H1 (cell line): ENCODE measurements around the gene RHOBTB3. TPM values are rescaled to one million over a fixed set of nuclear protein-coding genes. Genes with fewer than 3 reads are reported as not detected.
"Not testable (repeated sequence)": the region's sequence is repeated elsewhere in the genome, so short reads cannot be mapped to it uniquely, and the experiment has no call there.

ENCODE experiments used
- CTCF ChIA-PET: fragments of 300-600 bp; sonication (Branson Sonifier 250); formaldehyde crosslinking; loops from one replicate; lab custom pipeline; 2021; ENCODE audit not compliant: partially characterized antibody; lab: Charles Lee
- POLR2A ChIA-PET: fragments of 300-600 bp; sonication (Branson Sonifier 250); formaldehyde crosslinking; loops from one replicate; lab custom pipeline; 2021; ENCODE audit warnings: inconsistent platforms; ENCODE audit not compliant: partially characterized antibody; lab: Charles Lee
- DNase-seq, 2 experiments: peaks; one replicate each; pipeline versions ENCODE4 v3.0.0 to v3.0.0-alpha.2; 2010 to 2022; ENCODE audit warnings: low spot score in 2 of 2, low read depth in 1 of 2, mixed read lengths in 1 of 2
- FAIRE-seq: peaks from 2 replicates; lab custom pipeline; 2011; peaks lifted over from hg19 to GRCh38; lab: Jason Lieb, UNC
- H2AFZ ChIP-seq: 2 replicates; pipeline ENCODE4 v1.8.1; 2012; ENCODE audit warnings: low read length, inconsistent platforms
- H2AK5ac ChIP-seq: 2 replicates; pipeline ENCODE4 v1.6.1; 2013; ENCODE audit warnings: low read depth, low read length
- H2BK120ac ChIP-seq: replicated peaks from 2 replicates; pipeline ENCODE3; 2013; ENCODE audit warnings: low read depth, low read length, inconsistent platforms
- H2BK12ac ChIP-seq: 2 replicates; pipeline ENCODE4 v1.6.1; 2013; ENCODE audit warnings: low read depth, low read length
- H2BK15ac ChIP-seq: 2 replicates; pipeline ENCODE4 v1.6.1; 2013; ENCODE audit warnings: low read length
- H2BK20ac ChIP-seq: 2 replicates; pipeline ENCODE4 v1.6.1; 2013; ENCODE audit warnings: low read length
- H2BK5ac ChIP-seq: 2 replicates; pipeline ENCODE4 v1.6.1; 2013; ENCODE audit warnings: low read depth, low read length
- H3K14ac ChIP-seq: 2 replicates; pipeline ENCODE4 v1.6.1; 2013; ENCODE audit warnings: inconsistent platforms; ENCODE audit not compliant: insufficient read length
- H3K18ac ChIP-seq: 2 replicates; pipeline ENCODE4 v1.6.1; 2013; ENCODE audit warnings: low read length; ENCODE audit errors: extremely low read depth
- H3K23ac ChIP-seq: 2 replicates; pipeline ENCODE4 v1.6.1; 2013; ENCODE audit warnings: inconsistent platforms; ENCODE audit not compliant: insufficient read length
- H3K23me2 ChIP-seq: 2 replicates; pipeline ENCODE4 v1.6.1; 2013; ENCODE audit warnings: low read depth, low read length
- H3K27ac ChIP-seq: 2 replicates; pipeline ENCODE4 v1.6.1; 2011; ENCODE audit warnings: low read depth, low read length, inconsistent platforms
- H3K27me3 ChIP-seq, 4 experiments: replicated peaks in 1 of 4; 1 replicate in 1 of 4; 2 replicates in 3 of 4; pipeline versions ENCODE4 v1.6.1 to v1.8.1; 2011 to 2013; ENCODE audit warnings: low read length in 3 of 4, mild to moderate bottlenecking in 3 of 4, inconsistent platforms in 2 of 4, mixed read lengths in 2 of 4, moderate library complexity in 1 of 4; ENCODE audit not compliant: control insufficient read depth in 3 of 4, insufficient read depth in 3 of 4; ENCODE audit errors: extremely low read depth in 1 of 4
- H3K36me3 ChIP-seq, 4 experiments: 2 replicates each; pipeline versions ENCODE4 v1.6.1 to v1.8.1; 2011 to 2013; ENCODE audit warnings: mild to moderate bottlenecking in 4 of 4, low read length in 3 of 4, moderate library complexity in 2 of 4, control low read depth in 1 of 4, inconsistent platforms in 1 of 4; ENCODE audit not compliant: insufficient read depth in 4 of 4, control insufficient read depth in 2 of 4
- H3K4ac ChIP-seq: replicated peaks from 2 replicates; pipeline ENCODE3; 2013; ENCODE audit warnings: low read length, low read depth, mixed read lengths, inconsistent platforms; ENCODE audit not compliant: insufficient read length
- H3K4me1 ChIP-seq, 4 experiments: replicated peaks in 1 of 4; 1 replicate in 1 of 4; 2 replicates in 3 of 4; pipeline versions ENCODE4 v1.6.1 to v1.8.1; 2011 to 2013; ENCODE audit warnings: low read length in 3 of 4, inconsistent platforms in 2 of 4, mixed read lengths in 1 of 4; ENCODE audit not compliant: insufficient read depth in 4 of 4, control insufficient read depth in 3 of 4
- H3K4me2 ChIP-seq, 2 experiments: 2 replicates each; pipeline versions ENCODE4 v1.6.1 to v1.8.1; 2011 to 2013; ENCODE audit warnings: low read depth in 2 of 2, low read length in 2 of 2, control low read depth in 1 of 2, inconsistent platforms in 1 of 2, mild to moderate bottlenecking in 1 of 2; ENCODE audit not compliant: insufficient read depth in 1 of 2
- H3K4me3 ChIP-seq, 4 experiments: fragments of 200-600, 300-600 bp in 1 of 4; sonication (generic), shearing (Covaris generic), sonication (Bioruptor Twin) in 1 of 4; 2 replicates each; pipeline versions ENCODE4 v1.5.1 to v1.8.1; 2011 to 2016; ENCODE audit warnings: low read length in 4 of 4, low read depth in 3 of 4, control low read depth in 2 of 4, inconsistent platforms in 2 of 4, mild to moderate bottlenecking in 2 of 4, mixed read lengths in 1 of 4, moderate library complexity in 1 of 4; ENCODE audit not compliant: insufficient read depth in 2 of 4; ENCODE audit errors: extremely low read depth in 1 of 4
- H3K56ac ChIP-seq: replicated peaks from 2 replicates; pipeline ENCODE3; 2013; ENCODE audit warnings: low read depth, mild to moderate bottlenecking, mixed read lengths, low read length, inconsistent platforms; ENCODE audit not compliant: insufficient read length
- H3K79me1 ChIP-seq: 2 replicates; pipeline ENCODE4 v1.6.1; 2013; ENCODE audit warnings: low read depth, low read length, control low read depth
- H3K79me2 ChIP-seq, 2 experiments: 2 replicates each; pipeline versions ENCODE4 v1.6.1 to v1.8.1; 2012 to 2013; ENCODE audit warnings: low read length in 2 of 2, mild to moderate bottlenecking in 2 of 2, inconsistent platforms in 1 of 2; ENCODE audit not compliant: insufficient read depth in 2 of 2, control insufficient read depth in 1 of 2
- H3K9ac ChIP-seq, 4 experiments: replicated peaks in 1 of 4; 1 replicate in 1 of 4; 2 replicates in 3 of 4; pipeline versions ENCODE4 v1.6.1 to v1.8.1; 2011 to 2013; ENCODE audit warnings: low read depth in 3 of 4, low read length in 3 of 4, control low read depth in 2 of 4, mild to moderate bottlenecking in 2 of 4, moderate library complexity in 2 of 4, inconsistent platforms in 1 of 4; ENCODE audit errors: extremely low read depth in 1 of 4
- H3K9me3 ChIP-seq, 2 experiments: 2 replicates each; pipeline versions ENCODE4 v1.6.1 to v1.8.1; 2012 to 2013; ENCODE audit warnings: mild to moderate bottlenecking in 2 of 2, moderate library complexity in 2 of 2, control low read depth in 1 of 2, inconsistent platforms in 1 of 2, low read depth in 1 of 2, low read length in 1 of 2, mixed read lengths in 1 of 2; ENCODE audit not compliant: insufficient read depth in 2 of 2
- H4K20me1 ChIP-seq, 2 experiments: replicated peaks in 1 of 2; 2 replicates each; pipeline versions ENCODE3 to v1.8.1; 2011 to 2013; ENCODE audit warnings: inconsistent platforms in 2 of 2, low read length in 2 of 2, mild to moderate bottlenecking in 1 of 2; ENCODE audit not compliant: insufficient read depth in 2 of 2, control insufficient read depth in 1 of 2
- H4K5ac ChIP-seq: 2 replicates; pipeline ENCODE4 v1.6.1; 2013; ENCODE audit warnings: low read length, low read depth, mixed read lengths, inconsistent platforms; ENCODE audit not compliant: insufficient read length
- H4K8ac ChIP-seq: 2 replicates; pipeline ENCODE4 v1.8.0; 2013; ENCODE audit warnings: mild to moderate bottlenecking, moderate library complexity, low read length, inconsistent platforms; ENCODE audit not compliant: insufficient read depth; ENCODE audit errors: extremely low read depth
- H4K91ac ChIP-seq: replicated peaks from 2 replicates; pipeline ENCODE3; 2013; ENCODE audit warnings: low read length, mixed read lengths, inconsistent platforms; ENCODE audit not compliant: insufficient read length
- HDAC2 ChIP-seq, 2 experiments: fragments of 300-600 bp in 1 of 2; sonication (generic) in 1 of 2; IDR thresholded peaks; 2 replicates each; pipeline ENCODE4 v1.6.1; 2011 to 2012; ENCODE audit warnings: low read depth in 2 of 2, low read length in 2 of 2, mild to moderate bottlenecking in 2 of 2, moderate library complexity in 2 of 2, borderline replicate concordance in 1 of 2, inconsistent platforms in 1 of 2
- WGBS, 2 experiments: shearing (Covaris generic) in 1 of 2; methylation state at CpG; one replicate each; pipeline versions ENCODE4 v1.1.6 to v1.1.7; 2013 to 2015; ENCODE audit warnings: low lambda C conversion rate in 2 of 2, mixed read lengths in 2 of 2, inconsistent platforms in 1 of 2, low coverage in 1 of 2, missing lambda C conversion rate in 1 of 2; ENCODE audit not compliant: insufficient replicate concordance in 2 of 2, insufficient coverage in 1 of 2, insufficient read length in 1 of 2; ENCODE audit errors: extremely low coverage in 1 of 2, missing lambda C conversion rate in 1 of 2; 5-methylcytosine and 5-hydroxymethylcytosine counted together
- polyA plus RNA-seq, 7 experiments: library from polyadenylated mRNA; depleted of rRNA in 3 of 7; stranded (reverse) in 5 of 7; unstranded in 2 of 7; fragments of >200 nt in 5 of 7; fragments of 200-250 nt in 2 of 7; gene quantifications; 1 replicate in 5 of 7; 2 replicates in 1 of 7; 4 replicates in 1 of 7; pipeline versions ENCODE4 v1.2.1 to v1.2.3, GENCODE V29; 2011 to 2013; ENCODE audit warnings: missing spikeins in 2 of 7, mixed read lengths in 2 of 7
- total RNA-seq: library from RNA; stranded (reverse); fragmentation: NEBNext Ultra II Directional; extraction: Animal tissue kit (Norgen Biotek cat#: 25700); gene quantifications from 2 replicates; pipeline ENCODE4 v1.2.1, GENCODE V29; 2021

Gene RHOBTB3
- total and polyA plus RNA-seq, 2 of the 8 experiments (the other 6 are each of a cell fraction or from before 2014, with no cell fraction given) = 8.2 to 17.5 TPM

DNA sequence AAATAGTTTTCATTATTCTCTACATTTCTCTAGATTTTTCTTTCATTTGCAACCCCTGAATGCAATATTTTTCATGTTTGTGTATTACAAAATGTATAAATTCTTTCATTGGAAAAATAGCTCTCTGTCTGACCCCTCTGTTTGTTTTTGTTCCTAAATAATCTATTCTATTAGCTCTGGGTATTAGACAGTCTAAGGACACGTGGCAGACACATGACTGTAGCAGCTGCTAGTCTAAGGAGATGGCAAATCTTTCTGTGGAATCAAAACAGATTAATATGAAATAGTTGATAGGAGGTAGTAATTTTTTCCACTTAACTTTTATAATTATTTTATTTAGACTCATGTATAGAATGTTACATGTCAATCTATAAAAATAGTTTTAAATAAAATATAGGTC, 27.0 kb upstream of the RHOBTB3 start:
- no peak overlapping the region for H3K4me3 ChIP-seq
- H3K14ac ChIP-seq = no peak overlapping the region
- no peak overlapping the region for H3K27ac ChIP-seq
- H3K23me2 ChIP-seq = no peaks in the 10 kb centered on the region
- H2BK20ac ChIP-seq = no peak overlapping the region
- H3K36me3 ChIP-seq = no peaks in the 10 kb centered on the region
- 82% methylated on average over 1 of the region's 1 CpG; no CpG with 5 or more reads in 1 of the 2 experiments for WGBS, 2 experiments
- no peak for TF ChIP-seq HDAC2 (IDR thresholded peaks at IDR 0.05; ENCODE audit: borderline replicate concordance in 1 of 2, low read depth in 2 of 2, low read length in 2 of 2)
- no peak overlapping the region for H2BK12ac ChIP-seq
- H3K18ac ChIP-seq = no peak overlapping the region
- no peaks in the 10 kb centered on the region for H3K9me3 ChIP-seq
- DNase-seq (no peak), FAIRE-seq (no peak)
- ChIA-PET CTCF (no interaction called here), POLR2A (no interaction called here)
- H2BK120ac ChIP-seq = no peak overlapping the region
- H3K79me1 ChIP-seq = no peaks in the 10 kb centered on the region
- no peaks in the 10 kb centered on the region for H3K4me1 ChIP-seq
- H4K5ac ChIP-seq = no peak overlapping the region
- no peak overlapping the region for H3K56ac ChIP-seq
- no peak overlapping the region for H4K91ac ChIP-seq
- no peak overlapping the region for H3K9ac ChIP-seq
- H4K20me1 ChIP-seq = no peaks in the 10 kb centered on the region
- H3K4me2 ChIP-seq = no peak overlapping the region
- H3K23ac ChIP-seq = no peak overlapping the region
- H4K8ac ChIP-seq = no peak overlapping the region
- no peak overlapping the region for H2BK15ac ChIP-seq
- no peak overlapping the region for H3K4ac ChIP-seq
- H2BK5ac ChIP-seq = no peak overlapping the region
- H2AFZ ChIP-seq = no peak overlapping the region
- H3K27me3 ChIP-seq = peaks cover 0 to 4% (median 2%) of the 10 kb centered on the region in 4 experiments; a peak in 5 of 7 replicates
- H2AK5ac ChIP-seq = no peak overlapping the region
- no peaks in the 10 kb centered on the region for H3K79me2 ChIP-seq

DNA sequence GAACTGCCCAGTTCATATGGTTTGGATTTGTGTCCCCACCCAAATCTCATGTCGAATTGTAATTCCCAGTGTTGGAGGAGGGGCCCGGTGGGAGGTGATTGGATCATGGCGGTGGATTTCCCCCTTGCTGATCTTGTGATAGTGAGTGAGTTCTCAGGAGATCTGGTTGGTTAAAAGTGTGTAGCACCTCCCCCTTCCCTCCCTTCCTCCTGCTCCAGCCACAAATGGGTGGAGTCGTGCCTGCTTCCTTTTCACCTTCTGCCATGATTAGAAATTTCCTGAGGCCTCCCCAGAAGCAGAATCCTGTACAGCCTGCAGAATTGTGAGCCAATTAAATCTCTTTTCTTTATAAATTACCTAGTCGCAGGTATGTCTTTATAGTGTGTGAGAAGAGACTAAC, 24.9 kb upstream of the RHOBTB3 start:
- POLR2A ChIA-PET = interaction anchor here (1.1 kb wide), 1 partner anchor 54 kb away, joined by 3 read pairs; no protein-coding TSS in a partner anchor
- H4K8ac ChIP-seq, H4K91ac ChIP-seq, H2BK120ac ChIP-seq, H3K14ac ChIP-seq, DNase-seq, H3K9ac ChIP-seq, H3K79me1 ChIP-seq, H4K20me1 ChIP-seq, H3K36me3 ChIP-seq, H2BK15ac ChIP-seq, FAIRE-seq, CTCF ChIA-PET, H3K4me2 ChIP-seq, H3K4me1 ChIP-seq, H3K4me3 ChIP-seq, H3K79me2 ChIP-seq, H4K5ac ChIP-seq, H3K27ac ChIP-seq, H3K18ac ChIP-seq, H2AFZ ChIP-seq, H3K56ac ChIP-seq, H2AK5ac ChIP-seq, H3K23ac ChIP-seq, H3K4ac ChIP-seq, H3K9me3 ChIP-seq, H2BK20ac ChIP-seq, H2BK5ac ChIP-seq, H3K23me2 ChIP-seq, H2BK12ac ChIP-seq: not testable (repeated sequence)
- WGBS, 2 experiments = 92% methylated on average over 4 of the region's 5 CpGs; no CpG with 5 or more reads in 1 of the 2 experiments
- H3K27me3 ChIP-seq = peaks cover 0 to 11% (median 7%) of the 10 kb centered on the region in 4 experiments; a peak in 6 of 7 replicates
